H1 (cell line): ENCODE measurements around the gene FAM43B. TPM values are rescaled to one million over a fixed set of nuclear protein-coding genes. Genes with fewer than 3 reads are reported as not detected.

Source experiments
- CTCF ChIA-PET: fragments of 300-600 bp; sonication (Branson Sonifier 250); formaldehyde crosslinking; loops from one replicate; lab custom pipeline; 2021; ENCODE audit not compliant: partially characterized antibody; lab: Charles Lee
- POLR2A ChIA-PET: fragments of 300-600 bp; sonication (Branson Sonifier 250); formaldehyde crosslinking; loops from one replicate; lab custom pipeline; 2021; ENCODE audit warnings: inconsistent platforms; ENCODE audit not compliant: partially characterized antibody; lab: Charles Lee
- DNase-seq, 2 experiments: peaks; one replicate each; pipeline versions ENCODE4 v3.0.0 to v3.0.0-alpha.2; 2010 to 2022; ENCODE audit warnings: low spot score in 2 of 2, low read depth in 1 of 2, mixed read lengths in 1 of 2
- FAIRE-seq: peaks from 2 replicates; lab custom pipeline; 2011; peaks lifted over from hg19 to GRCh38; lab: Jason Lieb, UNC
- H2AFZ ChIP-seq: 2 replicates; pipeline ENCODE4 v1.8.1; 2012; ENCODE audit warnings: low read length, inconsistent platforms
- H2AK5ac ChIP-seq: 2 replicates; pipeline ENCODE4 v1.6.1; 2013; ENCODE audit warnings: low read depth, low read length
- H2BK120ac ChIP-seq: replicated peaks from 2 replicates; pipeline ENCODE3; 2013; ENCODE audit warnings: low read depth, low read length, inconsistent platforms
- H2BK12ac ChIP-seq: 2 replicates; pipeline ENCODE4 v1.6.1; 2013; ENCODE audit warnings: low read depth, low read length
- H2BK15ac ChIP-seq: 2 replicates; pipeline ENCODE4 v1.6.1; 2013; ENCODE audit warnings: low read length
- H2BK20ac ChIP-seq: 2 replicates; pipeline ENCODE4 v1.6.1; 2013; ENCODE audit warnings: low read length
- H2BK5ac ChIP-seq: 2 replicates; pipeline ENCODE4 v1.6.1; 2013; ENCODE audit warnings: low read depth, low read length
- H3K14ac ChIP-seq: 2 replicates; pipeline ENCODE4 v1.6.1; 2013; ENCODE audit warnings: inconsistent platforms; ENCODE audit not compliant: insufficient read length
- H3K18ac ChIP-seq: 2 replicates; pipeline ENCODE4 v1.6.1; 2013; ENCODE audit warnings: low read length; ENCODE audit errors: extremely low read depth
- H3K23ac ChIP-seq: 2 replicates; pipeline ENCODE4 v1.6.1; 2013; ENCODE audit warnings: inconsistent platforms; ENCODE audit not compliant: insufficient read length
- H3K23me2 ChIP-seq: 2 replicates; pipeline ENCODE4 v1.6.1; 2013; ENCODE audit warnings: low read depth, low read length
- H3K27ac ChIP-seq: 2 replicates; pipeline ENCODE4 v1.6.1; 2011; ENCODE audit warnings: low read depth, low read length, inconsistent platforms
- H3K27me3 ChIP-seq, 4 experiments: replicated peaks in 1 of 4; 1 replicate in 1 of 4; 2 replicates in 3 of 4; pipeline versions ENCODE4 v1.6.1 to v1.8.1; 2011 to 2013; ENCODE audit warnings: low read length in 3 of 4, mild to moderate bottlenecking in 3 of 4, inconsistent platforms in 2 of 4, mixed read lengths in 2 of 4, moderate library complexity in 1 of 4; ENCODE audit not compliant: control insufficient read depth in 3 of 4, insufficient read depth in 3 of 4; ENCODE audit errors: extremely low read depth in 1 of 4
- H3K36me3 ChIP-seq, 4 experiments: 2 replicates each; pipeline versions ENCODE4 v1.6.1 to v1.8.1; 2011 to 2013; ENCODE audit warnings: mild to moderate bottlenecking in 4 of 4, low read length in 3 of 4, moderate library complexity in 2 of 4, control low read depth in 1 of 4, inconsistent platforms in 1 of 4; ENCODE audit not compliant: insufficient read depth in 4 of 4, control insufficient read depth in 2 of 4
- H3K4ac ChIP-seq: replicated peaks from 2 replicates; pipeline ENCODE3; 2013; ENCODE audit warnings: low read length, low read depth, mixed read lengths, inconsistent platforms; ENCODE audit not compliant: insufficient read length
- H3K4me1 ChIP-seq, 4 experiments: replicated peaks in 1 of 4; 1 replicate in 1 of 4; 2 replicates in 3 of 4; pipeline versions ENCODE4 v1.6.1 to v1.8.1; 2011 to 2013; ENCODE audit warnings: low read length in 3 of 4, inconsistent platforms in 2 of 4, mixed read lengths in 1 of 4; ENCODE audit not compliant: insufficient read depth in 4 of 4, control insufficient read depth in 3 of 4
- H3K4me2 ChIP-seq, 2 experiments: 2 replicates each; pipeline versions ENCODE4 v1.6.1 to v1.8.1; 2011 to 2013; ENCODE audit warnings: low read depth in 2 of 2, low read length in 2 of 2, control low read depth in 1 of 2, inconsistent platforms in 1 of 2, mild to moderate bottlenecking in 1 of 2; ENCODE audit not compliant: insufficient read depth in 1 of 2
- H3K4me3 ChIP-seq, 4 experiments: fragments of 200-600, 300-600 bp in 1 of 4; sonication (generic), shearing (Covaris generic), sonication (Bioruptor Twin) in 1 of 4; 2 replicates each; pipeline versions ENCODE4 v1.5.1 to v1.8.1; 2011 to 2016; ENCODE audit warnings: low read length in 4 of 4, low read depth in 3 of 4, control low read depth in 2 of 4, inconsistent platforms in 2 of 4, mild to moderate bottlenecking in 2 of 4, mixed read lengths in 1 of 4, moderate library complexity in 1 of 4; ENCODE audit not compliant: insufficient read depth in 2 of 4; ENCODE audit errors: extremely low read depth in 1 of 4
- H3K56ac ChIP-seq: replicated peaks from 2 replicates; pipeline ENCODE3; 2013; ENCODE audit warnings: low read depth, mild to moderate bottlenecking, mixed read lengths, low read length, inconsistent platforms; ENCODE audit not compliant: insufficient read length
- H3K79me1 ChIP-seq: 2 replicates; pipeline ENCODE4 v1.6.1; 2013; ENCODE audit warnings: low read depth, low read length, control low read depth
- H3K79me2 ChIP-seq, 2 experiments: 2 replicates each; pipeline versions ENCODE4 v1.6.1 to v1.8.1; 2012 to 2013; ENCODE audit warnings: low read length in 2 of 2, mild to moderate bottlenecking in 2 of 2, inconsistent platforms in 1 of 2; ENCODE audit not compliant: insufficient read depth in 2 of 2, control insufficient read depth in 1 of 2
- H3K9ac ChIP-seq, 4 experiments: replicated peaks in 1 of 4; 1 replicate in 1 of 4; 2 replicates in 3 of 4; pipeline versions ENCODE4 v1.6.1 to v1.8.1; 2011 to 2013; ENCODE audit warnings: low read depth in 3 of 4, low read length in 3 of 4, control low read depth in 2 of 4, mild to moderate bottlenecking in 2 of 4, moderate library complexity in 2 of 4, inconsistent platforms in 1 of 4; ENCODE audit errors: extremely low read depth in 1 of 4
- H3K9me3 ChIP-seq, 2 experiments: 2 replicates each; pipeline versions ENCODE4 v1.6.1 to v1.8.1; 2012 to 2013; ENCODE audit warnings: mild to moderate bottlenecking in 2 of 2, moderate library complexity in 2 of 2, control low read depth in 1 of 2, inconsistent platforms in 1 of 2, low read depth in 1 of 2, low read length in 1 of 2, mixed read lengths in 1 of 2; ENCODE audit not compliant: insufficient read depth in 2 of 2
- H4K20me1 ChIP-seq, 2 experiments: replicated peaks in 1 of 2; 2 replicates each; pipeline versions ENCODE3 to v1.8.1; 2011 to 2013; ENCODE audit warnings: inconsistent platforms in 2 of 2, low read length in 2 of 2, mild to moderate bottlenecking in 1 of 2; ENCODE audit not compliant: insufficient read depth in 2 of 2, control insufficient read depth in 1 of 2
- H4K5ac ChIP-seq: 2 replicates; pipeline ENCODE4 v1.6.1; 2013; ENCODE audit warnings: low read length, low read depth, mixed read lengths, inconsistent platforms; ENCODE audit not compliant: insufficient read length
- H4K8ac ChIP-seq: 2 replicates; pipeline ENCODE4 v1.8.0; 2013; ENCODE audit warnings: mild to moderate bottlenecking, moderate library complexity, low read length, inconsistent platforms; ENCODE audit not compliant: insufficient read depth; ENCODE audit errors: extremely low read depth
- H4K91ac ChIP-seq: replicated peaks from 2 replicates; pipeline ENCODE3; 2013; ENCODE audit warnings: low read length, mixed read lengths, inconsistent platforms; ENCODE audit not compliant: insufficient read length
- CBX8 ChIP-seq: fragments of 300-800, 300-1000 bp; sonication (generic); IDR thresholded peaks from 2 replicates; pipeline ENCODE4 v1.7.1; 2016; ENCODE audit warnings: low read depth, low read length, borderline replicate concordance
- CHD2 ChIP-seq: IDR thresholded peaks from 2 replicates; pipeline ENCODE4 v1.6.1; 2012; ENCODE audit warnings: low read length, improper control_type of control experiment
- SIN3A ChIP-seq, 2 experiments: IDR thresholded peaks in 1 of 2; conservative IDR thresholded peaks in 1 of 2; 2 replicates each; pipeline ENCODE4 v1.6.1; 2011 to 2012; ENCODE audit warnings: low read length in 2 of 2, improper control_type of control experiment in 1 of 2, low read depth in 1 of 2, mild to moderate bottlenecking in 1 of 2
- WGBS, 2 experiments: shearing (Covaris generic) in 1 of 2; methylation state at CpG; one replicate each; pipeline versions ENCODE4 v1.1.6 to v1.1.7; 2013 to 2015; ENCODE audit warnings: low lambda C conversion rate in 2 of 2, mixed read lengths in 2 of 2, inconsistent platforms in 1 of 2, low coverage in 1 of 2, missing lambda C conversion rate in 1 of 2; ENCODE audit not compliant: insufficient replicate concordance in 2 of 2, insufficient coverage in 1 of 2, insufficient read length in 1 of 2; ENCODE audit errors: extremely low coverage in 1 of 2, missing lambda C conversion rate in 1 of 2; 5-methylcytosine and 5-hydroxymethylcytosine counted together
- polyA plus RNA-seq, 7 experiments: library from polyadenylated mRNA; depleted of rRNA in 3 of 7; stranded (reverse) in 5 of 7; unstranded in 2 of 7; fragments of >200 nt in 5 of 7; fragments of 200-250 nt in 2 of 7; gene quantifications; 1 replicate in 5 of 7; 2 replicates in 1 of 7; 4 replicates in 1 of 7; pipeline versions ENCODE4 v1.2.1 to v1.2.3, GENCODE V29; 2011 to 2013; ENCODE audit warnings: missing spikeins in 2 of 7, mixed read lengths in 2 of 7
- total RNA-seq: library from RNA; stranded (reverse); fragmentation: NEBNext Ultra II Directional; extraction: Animal tissue kit (Norgen Biotek cat#: 25700); gene quantifications from 2 replicates; pipeline ENCODE4 v1.2.1, GENCODE V29; 2021

The FAM43B gene
- total and polyA plus RNA-seq, 2 of the 8 experiments (the other 6 are each of a cell fraction or from before 2014, with no cell fraction given): 0.88 to 2.2 TPM

DNA sequence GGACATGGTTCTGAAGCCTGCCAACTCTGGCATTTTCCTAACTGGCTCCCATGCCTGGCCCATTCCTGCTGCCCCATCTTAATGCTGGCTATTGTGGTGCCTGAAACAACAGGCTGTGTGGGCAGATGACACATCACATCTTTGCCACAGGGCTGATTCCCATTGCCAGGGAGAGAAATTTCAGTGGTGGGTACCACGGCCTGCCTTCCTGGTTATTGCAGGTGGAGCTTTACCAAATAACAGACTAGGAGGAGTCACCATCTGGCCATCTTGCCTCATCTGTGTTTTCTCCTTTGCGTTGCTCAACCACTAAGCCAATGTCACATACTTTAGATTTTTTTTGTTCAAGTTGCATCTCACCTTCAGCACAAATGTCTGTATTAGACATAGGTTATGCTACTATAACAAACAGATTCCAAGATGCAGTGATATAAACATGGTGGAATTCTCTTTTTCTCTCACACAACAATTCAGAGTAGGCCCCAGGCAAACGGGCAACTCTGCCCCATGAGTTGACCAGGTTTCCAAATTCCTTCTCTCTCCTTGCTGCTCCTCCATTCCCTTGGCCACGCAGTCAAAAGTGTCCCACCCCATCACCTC, 50.6 kb downstream of the FAM43B start:
- Histone ChIP-seq H3K14ac (no peak overlapping the region), H3K27me3 (no peaks in the 10 kb centered on the region), H2BK20ac (no peak overlapping the region), H3K27ac (no peak overlapping the region), H3K56ac (no peak overlapping the region), H3K23ac (no peak overlapping the region), H3K79me2 (no peaks in the 10 kb centered on the region), H4K20me1 (no peaks in the 10 kb centered on the region), H2AFZ (no peak overlapping the region), H3K9ac (no peak overlapping the region), H2BK120ac (no peak overlapping the region), H3K4me1 (no peaks in the 10 kb centered on the region), H3K18ac (no peak overlapping the region), H2BK12ac (no peak overlapping the region), H3K4me2 (no peak overlapping the region), H4K91ac (no peak overlapping the region), H4K8ac (no peak overlapping the region; the same call in 1 of the 2 replicates), H2BK5ac (no peak overlapping the region), H4K5ac (no peak overlapping the region), H2BK15ac (no peak overlapping the region), H3K4me3 (no peak overlapping the region), H2AK5ac (no peak overlapping the region), H3K79me1 (no peaks in the 10 kb centered on the region), H3K23me2 (no peaks in the 10 kb centered on the region; the same call in 1 of the 2 replicates), H3K36me3 (no peaks in the 10 kb centered on the region), H3K9me3 (no peaks in the 10 kb centered on the region), H3K4ac (no peak overlapping the region)
- ChIA-PET POLR2A (no interaction called here), CTCF (no interaction called here)
- no peak for FAIRE-seq
- 96% methylated on average over 4 of the region's 4 CpGs; no CpG with 5 or more reads in 1 of the 2 experiments for WGBS, 2 experiments
- no peak for DNase-seq
- no peak for TF ChIP-seq CBX8
- no peak for TF ChIP-seq CHD2
- TF ChIP-seq SIN3A (conservative IDR thresholded peaks at IDR 0.05 in 1 of 2, IDR thresholded peaks at IDR 0.05 in 1 of 2; ENCODE audit: low read depth in 1 of 2, low read length in 2 of 2): no peak
